Loucy (cell line): ENCODE results near the gene KARS1.

Experiments
- H2AFZ ChIP-seq: fragments of 200-600 bp; sonication (generic); 2 replicates; pipeline ENCODE4 v1.6.0; 2016; ENCODE audit warnings: antibody characterized with exemption, mild to moderate bottlenecking, low read length, moderate library complexity
- H3F3A ChIP-seq: fragments of 200-600 bp; 2 replicates; pipeline ENCODE4 v1.6.0; 2016; ENCODE audit warnings: antibody characterized with exemption, low read depth, mild to moderate bottlenecking
- H3K27me3 ChIP-seq: fragments of 200-600 bp; sonication (generic); 2 replicates; pipeline ENCODE4 v1.6.1; 2014; ENCODE audit warnings: low read length, mild to moderate bottlenecking; ENCODE audit not compliant: insufficient read depth, poor library complexity, severe bottlenecking
- H3K36me3 ChIP-seq: fragments of 200-600 bp; sonication (generic); 2 replicates; pipeline ENCODE4 v1.6.1; 2016; ENCODE audit warnings: low read length; ENCODE audit not compliant: insufficient read depth
- H3K4me1 ChIP-seq: fragments of 200-600 bp; sonication (generic); 2 replicates; pipeline ENCODE4 v1.5.1; 2014; ENCODE audit warnings: low read length, mild to moderate bottlenecking; ENCODE audit not compliant: insufficient read depth, poor library complexity, severe bottlenecking
- H3K4me2 ChIP-seq: fragments of 200-600 bp; sonication (generic); 2 replicates; pipeline ENCODE4 v1.6.0; 2014; ENCODE audit warnings: antibody characterized with exemption, low read length, low read depth, mild to moderate bottlenecking; ENCODE audit not compliant: poor library complexity, severe bottlenecking
- H3K4me3 ChIP-seq: fragments of 200-600 bp; sonication (generic); 2 replicates; pipeline ENCODE4 v1.5.1; 2014; ENCODE audit warnings: low read length, mild to moderate bottlenecking, mixed read lengths; ENCODE audit not compliant: poor library complexity, severe bottlenecking
- H3K79me2 ChIP-seq: fragments of 200-600 bp; sonication (generic); 2 replicates; pipeline ENCODE4 v1.6.1; 2014; ENCODE audit warnings: low read length; ENCODE audit not compliant: insufficient read depth
- H3K9ac ChIP-seq: fragments of 200-600 bp; sonication (generic); 2 replicates; pipeline ENCODE4 v1.6.0; 2014; ENCODE audit warnings: mild to moderate bottlenecking, low read depth, low read length, moderate library complexity; ENCODE audit not compliant: poor library complexity, severe bottlenecking
- H3K9me2 ChIP-seq: fragments of 200-600 bp; sonication (generic); replicated peaks from 2 replicates; pipeline ENCODE4 v1.6.1; 2016; ENCODE audit warnings: low read depth, low read length, mixed read lengths
- H3K9me3 ChIP-seq: fragments of 200-600 bp; sonication (generic); 2 replicates; pipeline ENCODE4 v1.6.1; 2014; ENCODE audit warnings: mild to moderate bottlenecking, antibody characterized with exemption, low read length, low read depth; ENCODE audit not compliant: insufficient read depth
- H4K20me1 ChIP-seq: fragments of 200-600 bp; sonication (generic); 2 replicates; pipeline ENCODE4 v1.6.0; 2014; ENCODE audit warnings: antibody characterized with exemption, low read length, mild to moderate bottlenecking; ENCODE audit not compliant: insufficient read depth, poor library complexity, severe bottlenecking
- CTCF ChIP-seq: fragments of 200-600 bp; sonication (generic); conservative IDR thresholded peaks from 2 replicates; pipeline ENCODE4 v1.5.1; 2014; ENCODE audit warnings: mild to moderate bottlenecking, antibody characterized with exemption, low read length
- EZH2phosphoT487 ChIP-seq: fragments of 200-600 bp; IDR thresholded peaks from 2 replicates; pipeline ENCODE4 v1.6.1; 2018; ENCODE audit warnings: antibody characterized with exemption, mild to moderate bottlenecking, moderate library complexity, borderline replicate concordance

The KARS1 gene

GRCh38 chr16:75617121-75617520 lies 30.3 kb downstream of the KARS1 start:
- H3K79me2 ChIP-seq, result peaks cover 16% of the 10 kb centered on the region; the same call in 1 of the 2 replicates
- no peaks in the 10 kb centered on the region for H3K9me3 ChIP-seq
- H3K9ac ChIP-seq, result no peak overlapping the region
- no peak overlapping the region for H3K4me3 ChIP-seq
- no peaks in the 10 kb centered on the region for H3F3A ChIP-seq
- no peaks in the 10 kb centered on the region for H3K9me2 ChIP-seq
- no peak overlapping the region for H3K4me2 ChIP-seq
- H4K20me1 ChIP-seq, result no peaks in the 10 kb centered on the region
- H3K4me1 ChIP-seq, result peaks cover 20% of the 10 kb centered on the region
- H3K36me3 ChIP-seq, result peaks cover 14% of the 10 kb centered on the region; the same call in 1 of the 2 replicates
- H2AFZ ChIP-seq, result no peak overlapping the region
- TF ChIP-seq EZH2phosphoT487, result no peak
- no peak for TF ChIP-seq CTCF
- no peaks in the 10 kb centered on the region for H3K27me3 ChIP-seq

DNA sequence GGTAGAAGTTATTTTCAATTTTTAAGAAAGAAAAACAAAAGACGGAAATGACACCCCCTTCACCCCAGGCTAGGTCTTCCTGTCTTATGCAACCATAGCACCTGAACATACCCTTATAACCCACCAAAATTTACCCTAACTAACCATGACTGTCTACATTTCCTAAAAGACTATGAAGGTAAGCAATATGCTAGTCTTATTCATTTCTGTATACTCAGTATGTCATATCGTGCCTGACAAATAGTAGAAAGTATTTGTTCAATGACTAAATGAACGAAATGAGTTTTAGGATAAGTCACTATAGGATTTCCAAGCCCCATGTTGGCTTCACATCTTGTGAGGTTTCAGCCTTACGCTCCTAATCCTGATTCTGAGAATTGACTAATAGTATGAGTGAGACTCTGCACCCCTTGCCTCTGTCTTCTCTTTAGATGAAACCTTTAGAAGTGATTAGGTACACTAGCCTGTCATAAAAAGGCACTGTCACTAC lies 30.9 kb downstream of the KARS1 start:
- H3K79me2 ChIP-seq, result peaks cover 10% of the 10 kb centered on the region; the same call in 1 of the 2 replicates
- peaks cover 16% of the 10 kb centered on the region; the same call in 1 of the 2 replicates for H3K36me3 ChIP-seq
- no peak overlapping the region for H3K4me3 ChIP-seq
- no peak overlapping the region for H3K9ac ChIP-seq
- no peak overlapping the region for H3K4me2 ChIP-seq
- no peaks in the 10 kb centered on the region for H4K20me1 ChIP-seq
- H3F3A ChIP-seq, result no peaks in the 10 kb centered on the region
- no peaks in the 10 kb centered on the region for H3K27me3 ChIP-seq
- TF ChIP-seq EZH2phosphoT487 (no peak), CTCF (no peak)
- H2AFZ ChIP-seq, result no peak overlapping the region
- H3K9me3 ChIP-seq, result no peaks in the 10 kb centered on the region
- H3K9me2 ChIP-seq, result no peaks in the 10 kb centered on the region
- peaks cover 16% of the 10 kb centered on the region for H3K4me1 ChIP-seq

GRCh38 chr16:75615619-75616018 lies 31.8 kb downstream of the KARS1 start:
- Histone ChIP-seq H3K4me3 (no peak overlapping the region), H3K79me2 (peaks cover 7% of the 10 kb centered on the region; the same call in 1 of the 2 replicates), H3F3A (no peaks in the 10 kb centered on the region), H3K9me3 (no peaks in the 10 kb centered on the region), H4K20me1 (no peaks in the 10 kb centered on the region), H3K36me3 (peaks cover 16% of the 10 kb centered on the region; the same call in 1 of the 2 replicates), H3K4me2 (no peak overlapping the region), H3K27me3 (no peaks in the 10 kb centered on the region), H2AFZ (no peak overlapping the region), H3K9ac (no peak overlapping the region), H3K9me2 (no peaks in the 10 kb centered on the region), H3K4me1 (peaks cover 8% of the 10 kb centered on the region)
- no peak for TF ChIP-seq CTCF
- no peak for TF ChIP-seq EZH2phosphoT487
